ENCODE results near the gene PPP2R5C. TPM values are rescaled to one million over a fixed set of nuclear protein-coding genes. Genes with fewer than 3 reads are reported as not detected.
A peak's percentile ranks its signal among the peaks of the same experiment; 100 is the strongest.

Gene PPP2R5C
- total RNA-seq, 1 experiment from 2014 or later = 80.3 TPM

DNA sequence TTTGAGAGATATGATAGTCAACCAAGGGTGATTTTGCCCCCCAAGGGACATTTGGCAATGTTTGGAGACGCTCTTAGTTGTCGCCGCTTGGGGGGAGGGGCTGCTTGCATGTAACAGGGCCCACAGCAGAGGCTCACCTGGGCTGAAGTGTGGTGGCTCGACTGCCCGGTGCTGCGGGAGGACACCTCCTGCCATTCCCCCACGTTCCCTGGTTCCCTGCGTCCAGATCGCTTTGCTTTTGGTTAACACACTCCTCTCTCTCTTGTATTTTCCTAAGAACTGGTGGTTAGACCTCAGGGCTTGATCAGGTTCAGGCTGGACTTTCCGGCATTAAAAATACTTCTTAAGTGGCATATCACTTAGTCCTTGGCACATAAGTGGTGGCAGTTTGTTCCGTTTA, 18.9 kb downstream of the PPP2R5C start:
- no peak overlapping the region for H3K27ac ChIP-seq (ENCODE audit: low read length)
- no peak for ATAC-seq
- H3K36me3 ChIP-seq (ENCODE audit: control insufficient read depth, insufficient read depth, low read length) = no peaks in the 10 kb centered on the region
- ChIA-PET CTCF (no interaction called here), POLR2A (no interaction called here)
- H3K27me3 ChIP-seq (ENCODE audit: control insufficient read depth, insufficient read depth, low read length) = no peaks in the 10 kb centered on the region
- intact Hi-C loops (cut with micrococcal nuclease; ENCODE audit: unreplicated experiment) = no loop called here
- no peak for DNase-seq (ENCODE audit: low read depth, low spot score)
- TF ChIP-seq TCF7L2 (IDR thresholded peaks at IDR 0.05; ENCODE audit: low read depth, low read length) (no peak), POLR2AphosphoS5 (IDR thresholded peaks at IDR 0.05; ENCODE audit: low read depth, low read length) (no peak), SIN3A (IDR thresholded peaks at IDR 0.05; ENCODE audit: borderline replicate concordance, insufficient read depth, low read depth, low read length) (no peak)
- TF ChIP-seq, protein P1, sequence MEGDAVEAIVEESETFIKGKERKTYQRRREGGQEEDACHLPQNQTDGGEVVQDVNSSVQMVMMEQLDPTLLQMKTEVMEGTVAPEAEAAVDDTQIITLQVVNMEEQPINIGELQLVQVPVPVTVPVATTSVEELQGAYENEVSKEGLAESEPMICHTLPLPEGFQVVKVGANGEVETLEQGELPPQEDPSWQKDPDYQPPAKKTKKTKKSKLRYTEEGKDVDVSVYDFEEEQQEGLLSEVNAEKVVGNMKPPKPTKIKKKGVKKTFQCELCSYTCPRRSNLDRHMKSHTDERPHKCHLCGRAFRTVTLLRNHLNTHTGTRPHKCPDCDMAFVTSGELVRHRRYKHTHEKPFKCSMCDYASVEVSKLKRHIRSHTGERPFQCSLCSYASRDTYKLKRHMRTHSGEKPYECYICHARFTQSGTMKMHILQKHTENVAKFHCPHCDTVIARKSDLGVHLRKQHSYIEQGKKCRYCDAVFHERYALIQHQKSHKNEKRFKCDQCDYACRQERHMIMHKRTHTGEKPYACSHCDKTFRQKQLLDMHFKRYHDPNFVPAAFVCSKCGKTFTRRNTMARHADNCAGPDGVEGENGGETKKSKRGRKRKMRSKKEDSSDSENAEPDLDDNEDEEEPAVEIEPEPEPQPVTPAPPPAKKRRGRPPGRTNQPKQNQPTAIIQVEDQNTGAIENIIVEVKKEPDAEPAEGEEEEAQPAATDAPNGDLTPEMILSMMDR (IDR thresholded peaks at IDR 0.05) = no peak
- TF ChIP-seq, protein P2, sequence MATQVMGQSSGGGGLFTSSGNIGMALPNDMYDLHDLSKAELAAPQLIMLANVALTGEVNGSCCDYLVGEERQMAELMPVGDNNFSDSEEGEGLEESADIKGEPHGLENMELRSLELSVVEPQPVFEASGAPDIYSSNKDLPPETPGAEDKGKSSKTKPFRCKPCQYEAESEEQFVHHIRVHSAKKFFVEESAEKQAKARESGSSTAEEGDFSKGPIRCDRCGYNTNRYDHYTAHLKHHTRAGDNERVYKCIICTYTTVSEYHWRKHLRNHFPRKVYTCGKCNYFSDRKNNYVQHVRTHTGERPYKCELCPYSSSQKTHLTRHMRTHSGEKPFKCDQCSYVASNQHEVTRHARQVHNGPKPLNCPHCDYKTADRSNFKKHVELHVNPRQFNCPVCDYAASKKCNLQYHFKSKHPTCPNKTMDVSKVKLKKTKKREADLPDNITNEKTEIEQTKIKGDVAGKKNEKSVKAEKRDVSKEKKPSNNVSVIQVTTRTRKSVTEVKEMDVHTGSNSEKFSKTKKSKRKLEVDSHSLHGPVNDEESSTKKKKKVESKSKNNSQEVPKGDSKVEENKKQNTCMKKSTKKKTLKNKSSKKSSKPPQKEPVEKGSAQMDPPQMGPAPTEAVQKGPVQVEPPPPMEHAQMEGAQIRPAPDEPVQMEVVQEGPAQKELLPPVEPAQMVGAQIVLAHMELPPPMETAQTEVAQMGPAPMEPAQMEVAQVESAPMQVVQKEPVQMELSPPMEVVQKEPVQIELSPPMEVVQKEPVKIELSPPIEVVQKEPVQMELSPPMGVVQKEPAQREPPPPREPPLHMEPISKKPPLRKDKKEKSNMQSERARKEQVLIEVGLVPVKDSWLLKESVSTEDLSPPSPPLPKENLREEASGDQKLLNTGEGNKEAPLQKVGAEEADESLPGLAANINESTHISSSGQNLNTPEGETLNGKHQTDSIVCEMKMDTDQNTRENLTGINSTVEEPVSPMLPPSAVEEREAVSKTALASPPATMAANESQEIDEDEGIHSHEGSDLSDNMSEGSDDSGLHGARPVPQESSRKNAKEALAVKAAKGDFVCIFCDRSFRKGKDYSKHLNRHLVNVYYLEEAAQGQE (IDR thresholded peaks at IDR 0.05; ENCODE audit: insufficient read depth in 1 of 2, low read depth in 2 of 2, low read length in 1 of 2) = no peak
- in situ Hi-C loops (cut with HindIII; ENCODE audit: low pct_unique_long_range_greater_than_20kb, low sequenced_read_pairs) = no loop called here
- no TSS peak for BruUV-seq (replicated peaks)
- H3K4me1 ChIP-seq (ENCODE audit: control insufficient read depth, insufficient read depth, low read length) = no peaks in the 10 kb centered on the region
- H3K4me3 ChIP-seq (ENCODE audit: low read depth in 2 of 2, low read length in 2 of 2) = no peak overlapping the region
- H3K9me3 ChIP-seq (ENCODE audit: control insufficient read depth, insufficient read depth, low read depth, low read length) = no peaks in the 10 kb centered on the region

DNA sequence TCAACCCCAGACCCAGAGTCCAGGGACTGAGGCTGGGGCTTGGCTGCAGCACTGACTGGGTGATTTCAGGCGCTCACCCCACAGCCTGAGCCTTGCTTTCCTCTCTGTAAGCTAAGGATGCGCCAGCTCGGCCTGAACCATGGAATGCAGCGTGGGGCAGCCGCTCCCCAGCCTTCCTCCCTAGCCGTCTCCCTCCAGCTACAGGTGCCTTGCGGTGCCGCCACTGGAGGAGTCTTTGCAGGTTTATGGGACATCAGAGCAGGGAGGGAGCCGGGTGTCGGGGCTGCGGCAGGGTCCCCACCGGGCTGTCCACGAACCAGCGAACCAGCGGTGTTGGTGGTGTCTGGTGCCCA, 19.4 kb downstream of the PPP2R5C start:
- DNase-seq (ENCODE audit: low read depth, low spot score) (no peak), ATAC-seq (peak; percentile 65)
- no peaks in the 10 kb centered on the region for H3K4me1 ChIP-seq (ENCODE audit: control insufficient read depth, insufficient read depth, low read length)
- no peak overlapping the region for H3K27ac ChIP-seq (ENCODE audit: low read length)
- in situ Hi-C loops (cut with HindIII; ENCODE audit: low pct_unique_long_range_greater_than_20kb, low sequenced_read_pairs) = no loop called here
- TF ChIP-seq, protein P2 (IDR thresholded peaks at IDR 0.05; ENCODE audit: insufficient read depth in 1 of 2, low read depth in 2 of 2, low read length in 1 of 2) = no peak
- TF ChIP-seq TCF7L2 (IDR thresholded peaks at IDR 0.05; ENCODE audit: low read depth, low read length) (no peak), POLR2AphosphoS5 (IDR thresholded peaks at IDR 0.05; ENCODE audit: low read depth, low read length) (no peak), SIN3A (IDR thresholded peaks at IDR 0.05; ENCODE audit: borderline replicate concordance, insufficient read depth, low read depth, low read length) (no peak)
- TF ChIP-seq, protein P1 (IDR thresholded peaks at IDR 0.05) = no peak
- no peaks in the 10 kb centered on the region for H3K36me3 ChIP-seq (ENCODE audit: control insufficient read depth, insufficient read depth, low read length)
- H3K4me3 ChIP-seq (ENCODE audit: low read depth in 2 of 2, low read length in 2 of 2) = no peak overlapping the region
- H3K9me3 ChIP-seq (ENCODE audit: control insufficient read depth, insufficient read depth, low read depth, low read length) = no peaks in the 10 kb centered on the region
- intact Hi-C loops (cut with micrococcal nuclease; ENCODE audit: unreplicated experiment) = no loop called here
- ChIA-PET POLR2A (no interaction called here), CTCF (no interaction called here)
- BruUV-seq (replicated peaks) = no TSS peak
- no peaks in the 10 kb centered on the region for H3K27me3 ChIP-seq (ENCODE audit: control insufficient read depth, insufficient read depth, low read length)
